HG03342 (cell line): ENCODE results near the gene ALDH16A1.

Experiments used
- ATAC-seq: cut with Tn5 transposase; IDR thresholded peaks from one replicate; pipeline ENCODE4 v1.9.1; 2021; ENCODE audit warnings: mild to moderate bottlenecking, moderate library complexity; ENCODE audit not compliant: unreplicated experiment

Gene ALDH16A1

DNA sequence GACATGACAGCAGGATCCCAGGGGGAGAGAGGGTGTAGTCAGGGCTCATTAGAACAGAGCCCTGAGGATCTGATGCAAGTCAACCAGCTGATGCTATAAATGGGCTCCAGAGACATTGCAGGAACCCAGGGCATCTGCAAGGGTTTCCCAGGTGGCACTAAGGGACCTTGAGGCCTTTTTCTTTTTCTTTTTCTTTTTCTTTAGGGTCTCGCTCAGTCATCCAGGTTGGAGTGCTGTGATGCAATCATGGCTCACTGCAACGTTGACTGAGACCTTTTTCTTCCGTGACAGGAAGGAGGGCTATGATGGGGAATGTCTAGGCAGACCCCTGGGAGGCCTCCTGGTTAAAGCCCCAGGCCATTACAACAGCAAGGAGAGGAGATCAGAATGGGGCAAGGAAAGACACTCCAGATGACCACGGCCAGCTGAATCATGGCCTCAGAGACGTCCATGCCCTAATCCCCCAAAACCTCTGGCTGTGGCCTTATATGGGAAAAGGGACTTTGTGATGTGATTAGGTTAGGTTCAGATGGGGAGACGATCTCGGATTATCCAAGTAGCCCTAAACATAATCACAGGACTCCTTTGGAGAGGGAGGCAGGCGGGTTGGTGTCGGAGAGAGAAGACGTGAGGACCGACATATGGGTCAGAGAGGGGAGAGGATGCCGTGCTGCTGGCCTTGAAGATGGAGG, 54.9 kb downstream of the ALDH16A1 start:
- no peak for ATAC-seq

DNA sequence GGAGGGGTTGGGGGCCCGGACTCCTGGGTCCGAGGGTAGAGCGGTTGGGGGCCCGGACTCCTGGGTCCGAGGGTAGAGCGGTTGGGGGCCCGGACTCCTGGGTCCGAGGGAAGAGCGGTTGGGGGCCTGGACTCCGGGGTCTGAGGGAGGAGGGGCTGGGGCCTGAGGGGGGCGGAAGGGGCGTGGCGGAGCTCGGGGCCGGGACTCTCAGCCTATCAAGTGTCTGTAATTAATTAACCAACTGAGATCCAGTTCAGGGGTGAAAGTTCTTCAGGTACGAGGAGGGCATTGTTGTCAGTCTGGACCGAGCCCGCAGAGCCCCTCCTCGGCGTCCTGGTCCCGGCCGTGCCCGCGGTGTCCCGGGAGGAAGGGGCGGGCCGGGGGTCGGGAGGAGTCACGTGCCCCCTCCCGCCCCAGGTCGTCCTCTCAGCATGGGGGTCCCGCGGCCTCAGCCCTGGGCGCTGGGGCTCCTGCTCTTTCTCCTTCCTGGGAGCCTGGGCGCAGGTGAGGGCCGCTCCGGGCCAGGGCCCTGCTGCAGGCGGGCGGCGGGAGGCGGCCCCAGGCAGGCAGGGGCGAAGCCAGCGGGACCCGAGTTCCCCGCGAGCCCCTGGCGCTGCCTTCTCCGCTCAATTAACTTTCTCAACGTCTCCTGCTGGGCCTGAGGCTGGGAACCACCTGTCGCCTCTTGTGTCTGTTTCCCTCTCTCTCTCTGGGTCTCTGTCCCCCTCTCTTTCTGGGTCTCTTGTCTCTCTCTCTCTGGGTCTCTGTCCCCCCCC, 60.1 kb downstream of the ALDH16A1 start:
- no peak for ATAC-seq

DNA sequence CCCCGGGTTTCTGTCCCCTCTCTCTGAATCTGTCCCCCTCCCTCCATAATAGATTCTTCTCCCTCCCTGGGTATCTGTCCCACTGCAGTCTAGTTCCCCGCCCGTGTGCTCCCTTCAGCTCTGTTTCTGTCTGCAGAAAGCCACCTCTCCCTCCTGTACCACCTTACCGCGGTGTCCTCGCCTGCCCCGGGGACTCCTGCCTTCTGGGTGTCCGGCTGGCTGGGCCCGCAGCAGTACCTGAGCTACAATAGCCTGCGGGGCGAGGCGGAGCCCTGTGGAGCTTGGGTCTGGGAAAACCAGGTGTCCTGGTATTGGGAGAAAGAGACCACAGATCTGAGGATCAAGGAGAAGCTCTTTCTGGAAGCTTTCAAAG, 60.7 kb downstream of the ALDH16A1 start:
- ATAC-seq = no peak

DNA sequence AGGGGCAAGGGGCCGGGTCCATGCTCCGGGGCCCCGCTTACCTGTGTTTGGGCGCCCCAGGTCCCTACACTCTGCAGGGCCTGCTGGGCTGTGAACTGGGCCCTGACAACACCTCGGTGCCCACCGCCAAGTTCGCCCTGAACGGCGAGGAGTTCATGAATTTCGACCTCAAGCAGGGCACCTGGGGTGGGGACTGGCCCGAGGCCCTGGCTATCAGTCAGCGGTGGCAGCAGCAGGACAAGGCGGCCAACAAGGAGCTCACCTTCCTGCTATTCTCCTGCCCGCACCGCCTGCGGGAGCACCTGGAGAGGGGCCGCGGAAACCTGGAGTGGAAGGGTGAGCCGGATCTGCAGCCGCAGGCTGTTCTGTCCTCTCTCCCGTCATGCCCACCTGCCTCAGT, 61.1 kb downstream of the ALDH16A1 start:
- no peak for ATAC-seq

DNA sequence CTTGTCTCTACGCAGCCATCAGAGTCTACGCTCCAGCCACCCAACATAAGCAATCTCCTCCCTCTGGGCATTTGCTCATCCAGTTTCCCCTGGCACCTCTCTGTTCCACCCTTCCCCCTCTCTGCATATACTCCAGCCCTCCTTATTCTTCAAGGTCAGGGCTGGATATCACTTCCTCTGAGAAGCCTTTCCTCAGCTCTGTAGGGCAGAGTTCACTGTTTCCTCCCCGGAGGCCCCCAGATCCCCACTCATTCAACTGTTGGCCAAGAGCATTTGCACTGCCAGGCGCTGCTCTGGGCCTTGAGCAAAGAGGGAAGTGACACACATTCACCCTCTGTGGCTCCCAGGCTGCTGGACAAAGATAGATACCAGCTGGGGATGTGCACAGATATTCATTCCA, 62.7 kb downstream of the ALDH16A1 start:
- ATAC-seq = no peak

DNA sequence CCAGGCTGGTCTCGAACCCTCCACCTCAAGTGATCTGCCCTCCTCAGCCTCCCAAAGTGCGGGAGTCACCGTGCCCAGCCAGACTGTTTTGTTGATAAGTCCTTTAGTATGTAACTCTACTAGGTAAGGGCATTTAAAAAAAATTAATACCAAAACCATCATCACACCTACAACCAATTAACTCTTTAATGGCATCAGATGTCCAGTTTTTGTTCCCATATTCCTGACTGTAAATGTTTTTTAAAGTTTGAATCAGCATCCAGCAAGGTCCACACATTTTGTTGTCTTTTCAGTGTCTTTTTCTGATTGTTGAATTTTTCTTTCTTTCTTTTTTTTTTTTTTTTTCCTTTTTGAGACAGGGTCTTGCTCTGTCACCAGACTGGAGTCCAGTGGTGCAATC, 65.0 kb downstream of the ALDH16A1 start:
- ATAC-seq = no peak
